HEK293 (cell line): ENCODE measurements around the gene PTGDR2.

Experiments used
- CTCF ChIA-PET: fragments of 350-600 bp; formaldehyde crosslinking; extraction: SDS; loops from one replicate; lab custom pipeline; 2021; ENCODE audit warnings: antibody characterized with exemption; lab: Yijun Ruan, JAX
- POLR2A ChIA-PET: fragments of 300-600 bp; formaldehyde crosslinking; extraction: SDS; loops from one replicate; lab custom pipeline; 2020; ENCODE audit warnings: antibody characterized with exemption, inconsistent platforms; lab: Yijun Ruan, JAX
- H3K27ac ChIP-seq: fragments of 200-500 bp; sonication (Bioruptor generic); 2 replicates; pipeline ENCODE4 v1.5.1; 2014; ENCODE audit warnings: low read depth, low read length, control low read depth, inconsistent platforms; ENCODE audit errors: extremely low read depth
- H3K36me3 ChIP-seq, 2 experiments: fragments of 200-500 bp in 1 of 2; sonication (Bioruptor generic) in 1 of 2; 1 replicate in 1 of 2; 2 replicates in 1 of 2; pipeline ENCODE4 v1.5.1; 2014 to 2017; ENCODE audit warnings: inconsistent platforms in 2 of 2, low read length in 2 of 2; ENCODE audit not compliant: control insufficient read depth in 2 of 2, insufficient read depth in 1 of 2
- H3K4me1 ChIP-seq: fragments of 200-500 bp; sonication (Bioruptor generic); 2 replicates; pipeline ENCODE4 v1.5.1; 2014; ENCODE audit warnings: mild to moderate bottlenecking, low read length, inconsistent platforms; ENCODE audit not compliant: control insufficient read depth, insufficient read depth
- H3K4me3 ChIP-seq: 2 replicates; pipeline ENCODE4 v1.5.1; 2011; ENCODE audit warnings: low read depth, mild to moderate bottlenecking, control low read depth, low read length, moderate library complexity
- H3K9me3 ChIP-seq: fragments of 200-500 bp; sonication (Bioruptor generic); 2 replicates; pipeline ENCODE4 v1.5.1; 2014; ENCODE audit warnings: low read depth, low read length, inconsistent platforms; ENCODE audit not compliant: control insufficient read depth, insufficient read depth
- AEBP2 ChIP-seq: fragments of 450-650 bp; formaldehyde crosslinking; IDR thresholded peaks from 2 replicates; pipeline ENCODE4 v1.5.1; 2016; ENCODE audit warnings: missing biosample characterization, missing genetic modification characterization, borderline replicate concordance
- GLI2 ChIP-seq: fragments of 450-650 bp; formaldehyde crosslinking; IDR thresholded peaks from 2 replicates; pipeline ENCODE4; 2017; ENCODE audit warnings: missing biosample characterization, missing genetic modification characterization, low read depth, borderline replicate concordance
- RBAK ChIP-seq: fragments of 450-650 bp; formaldehyde crosslinking; IDR thresholded peaks from 2 replicates; pipeline ENCODE4 v1.5.1; 2016; ENCODE audit warnings: missing biosample characterization, missing genetic modification characterization
- YY1 ChIP-seq: fragments of 450-650 bp; formaldehyde crosslinking; IDR thresholded peaks from 2 replicates; pipeline ENCODE4 v1.5.1; 2018; ENCODE audit warnings: missing biosample characterization, missing genetic modification characterization
- ZBTB26 ChIP-seq: fragments of 450-650 bp; formaldehyde crosslinking; optimal IDR thresholded peaks from 2 replicates; pipeline ENCODE3; 2016; ENCODE audit warnings: missing biosample characterization, mild to moderate bottlenecking, missing genetic modification characterization
- ZNF133 ChIP-seq: fragments of 450-650 bp; formaldehyde crosslinking; IDR thresholded peaks from 2 replicates; pipeline ENCODE4 v1.5.1; 2016; ENCODE audit warnings: missing biosample characterization, missing genetic modification characterization
- ZNF138 ChIP-seq: fragments of 450-650 bp; formaldehyde crosslinking; IDR thresholded peaks from 2 replicates; pipeline ENCODE4 v1.5.1; 2016; ENCODE audit warnings: missing biosample characterization, missing genetic modification characterization, borderline replicate concordance
- ZNF19 ChIP-seq: fragments of 450-650 bp; formaldehyde crosslinking; IDR thresholded peaks from 2 replicates; pipeline ENCODE4; 2016; ENCODE audit warnings: missing biosample characterization, missing genetic modification characterization, low read depth
- ZNF280D ChIP-seq: fragments of 450-650 bp; formaldehyde crosslinking; IDR thresholded peaks from 2 replicates; pipeline ENCODE4 v1.5.1; 2016; ENCODE audit warnings: missing biosample characterization, missing genetic modification characterization
- ZNF423 ChIP-seq: fragments of 450-650 bp; formaldehyde crosslinking; IDR thresholded peaks from 2 replicates; pipeline ENCODE4 v1.5.1; 2016; ENCODE audit warnings: missing biosample characterization, missing genetic modification characterization
- ZNF426 ChIP-seq: fragments of 450-650 bp; formaldehyde crosslinking; IDR thresholded peaks from 2 replicates; pipeline ENCODE4 v1.5.1; 2017; ENCODE audit warnings: missing biosample characterization, missing genetic modification characterization, mild to moderate bottlenecking, inconsistent platforms, moderate library complexity
- ZNF488 ChIP-seq: fragments of 450-650 bp; formaldehyde crosslinking; IDR thresholded peaks from 2 replicates; pipeline ENCODE4 v1.5.1; 2016; ENCODE audit warnings: missing biosample characterization, missing genetic modification characterization
- ZNF549 ChIP-seq: fragments of 450-650 bp; IDR thresholded peaks from 2 replicates; pipeline ENCODE4 v1.5.1; 2018; ENCODE audit warnings: missing biosample characterization, missing genetic modification characterization, mild to moderate bottlenecking, inconsistent platforms, moderate library complexity
- ZNF571 ChIP-seq: fragments of 450-650 bp; formaldehyde crosslinking; IDR thresholded peaks from 2 replicates; pipeline ENCODE4 v1.5.0; 2017; ENCODE audit warnings: missing biosample characterization, missing genetic modification characterization
- ZNF580 ChIP-seq: fragments of 450-650 bp; formaldehyde crosslinking; IDR thresholded peaks from 2 replicates; pipeline ENCODE4 v1.5.1; 2016; ENCODE audit warnings: missing biosample characterization, missing genetic modification characterization
- ZNF660 ChIP-seq: fragments of 450-650 bp; IDR thresholded peaks from 2 replicates; pipeline ENCODE4 v1.5.1; 2018; ENCODE audit warnings: missing biosample characterization, mild to moderate bottlenecking, missing genetic modification characterization
- ZSCAN18 ChIP-seq: fragments of 450-650 bp; formaldehyde crosslinking; IDR thresholded peaks from 2 replicates; pipeline ENCODE4 v1.5.1; 2016; ENCODE audit warnings: missing biosample characterization, missing genetic modification characterization
- ZSCAN30 ChIP-seq: fragments of 450-650 bp; IDR thresholded peaks from 2 replicates; pipeline ENCODE4 v1.5.1; 2018; ENCODE audit warnings: missing biosample characterization, mild to moderate bottlenecking, missing genetic modification characterization, moderate library complexity

PTGDR2 gene

GRCh38 chr11:60891103-60891741 lies 35.5 kb upstream of the PTGDR2 start:
- CTCF ChIA-PET: interaction anchor here (0.7 to 1.4 kb wide), 6 partner anchors 8 to 296 kb away, joined by 3 to 4 read pairs (median 3); no protein-coding TSS in a partner anchor
- TF ChIP-seq GLI2 (tag by site-specific recombination): no peak
- no peak for TF ChIP-seq RBAK (tag by site-specific recombination)
- no peak for TF ChIP-seq ZNF549 (tag by site-specific recombination)
- no peak for TF ChIP-seq AEBP2 (tag by site-specific recombination)
- TF ChIP-seq ZNF660 (tag by site-specific recombination): no peak
- no peak for TF ChIP-seq ZNF571 (tag by site-specific recombination)
- TF ChIP-seq ZNF580 (tag by site-specific recombination): no peak
- no peak for TF ChIP-seq ZNF280D
- TF ChIP-seq ZNF19 (tag by site-specific recombination): no peak
- no peak for TF ChIP-seq ZNF133
- TF ChIP-seq ZSCAN30: no peak
- no peak for TF ChIP-seq ZNF138 (tag by site-specific recombination)
- no peak for TF ChIP-seq ZNF488 (tag by site-specific recombination)
- no peak for TF ChIP-seq ZNF423
- no peak for TF ChIP-seq YY1 (tag by site-specific recombination)
- no peak for TF ChIP-seq ZBTB26 (tag by site-specific recombination)
- TF ChIP-seq ZNF426 (tag by site-specific recombination): no peak
- no peak for TF ChIP-seq ZSCAN18 (tag by site-specific recombination)
- H3K9me3 ChIP-seq: no peaks in the 10 kb centered on the region
- no peak overlapping the region for H3K27ac ChIP-seq
- H3K4me3 ChIP-seq: no peak overlapping the region
- H3K36me3 ChIP-seq: peaks cover 11 to 79% of the 10 kb centered on the region in 2 experiments; a peak in 2 of 3 replicates
- no peaks in the 10 kb centered on the region for H3K4me1 ChIP-seq
- POLR2A ChIA-PET: no interaction called here
